Subcutaneous adipose tissue (tissue), 4 donors: ENCODE results near the gene SUV39H1. TPM values are rescaled to one million over a fixed set of nuclear protein-coding genes. Genes with fewer than 3 reads are reported as not detected.

ENCODE experiments used
- CTCF ChIP-seq: fragments of 450-650 bp; IDR thresholded peaks from one replicate; pipeline ENCODE4 v1.5.1; 2016; ENCODE audit warnings: low read depth, mild to moderate bottlenecking, control low read depth, antibody characterized with exemption, moderate library complexity
- total RNA-seq, 4 donors: library from RNA; depleted of rRNA; stranded (reverse); fragments of >200 nt; gene quantifications; one replicate each; pipeline ENCODE4 v1.1.0, GENCODE V29; 2016

Gene SUV39H1
- total RNA-seq, 4 donors from 2014 or later = 2.7 to 15.4 (median 6.0) TPM

DNA sequence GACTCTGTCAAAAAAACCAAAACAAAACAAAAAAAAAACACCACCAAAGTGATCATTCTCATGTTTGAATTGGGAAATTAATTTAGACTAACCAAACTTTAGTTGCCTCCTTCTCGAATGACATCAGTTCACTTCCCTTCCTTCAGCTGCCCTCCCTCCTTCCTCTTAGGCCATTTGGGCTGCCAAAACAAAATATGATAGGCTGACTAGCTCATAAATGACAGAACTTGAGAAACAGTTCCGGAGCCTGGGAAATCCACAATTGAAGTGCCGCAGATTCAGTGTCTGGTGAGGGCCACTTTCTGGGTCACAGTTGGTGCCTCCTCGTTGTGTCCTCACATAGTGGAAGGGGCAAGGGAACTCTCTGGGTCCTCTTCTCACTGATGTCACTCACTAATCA is 29.0 kb upstream of the SUV39H1 start:
- TF ChIP-seq CTCF = no peak

GRCh38 chrX:48676106-48676892 is 20.2 kb upstream of the SUV39H1 start:
- TF ChIP-seq CTCF = no peak

DNA sequence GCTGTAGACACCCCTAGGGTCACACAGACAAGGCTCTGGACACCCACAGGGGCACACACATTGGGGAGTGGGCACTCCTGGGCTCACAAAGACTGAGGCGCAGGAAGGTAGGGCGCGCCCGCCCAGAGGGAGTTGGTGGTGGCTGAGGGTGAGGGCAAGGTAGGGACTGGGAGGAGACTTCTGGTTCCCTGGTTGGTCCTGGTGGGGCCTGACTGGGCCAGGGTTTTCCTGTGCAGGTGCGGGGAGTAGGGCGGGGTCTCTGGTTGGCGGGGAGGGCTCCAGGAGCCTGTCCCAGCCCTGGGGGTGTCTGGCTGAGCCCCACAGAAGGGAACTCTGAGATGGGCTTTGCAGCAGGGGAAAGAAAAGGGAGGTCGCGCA is 19.7 kb upstream of the SUV39H1 start:
- no peak for TF ChIP-seq CTCF

GRCh38 chrX:48677516-48677915 is 19.0 kb upstream of the SUV39H1 start:
- TF ChIP-seq CTCF = no peak

- TF ChIP-seq CTCF = no peak
Measured at GRCh38 chrX:48681539-48682183, 14.9 kb upstream of the SUV39H1 start.

- TF ChIP-seq CTCF = no peak
Measured at GRCh38 chrX:48683411-48683982, 13.0 kb upstream of the SUV39H1 start, which contains the start of gene WAS. Gene WAS (plus strand): TSS chrX:48683799. CDS start chrX:48683854, 55 bp downstream.

DNA sequence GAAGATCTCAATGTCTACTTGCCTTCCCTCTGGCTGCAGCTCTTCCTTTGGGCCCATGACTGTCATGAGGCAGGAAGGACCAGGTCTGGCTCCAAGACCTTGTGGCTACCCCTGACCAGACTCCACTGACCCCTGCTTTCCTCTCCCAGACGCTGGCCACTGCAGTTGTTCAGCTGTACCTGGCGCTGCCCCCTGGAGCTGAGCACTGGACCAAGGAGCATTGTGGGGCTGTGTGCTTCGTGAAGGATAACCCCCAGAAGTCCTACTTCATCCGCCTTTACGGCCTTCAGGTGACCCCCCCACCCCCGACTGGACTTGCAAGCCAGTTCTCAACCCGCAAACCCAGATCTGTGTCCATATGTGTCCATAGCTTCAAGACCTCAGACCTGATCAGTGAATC is 12.4 kb upstream of the SUV39H1 start:
- no peak for TF ChIP-seq CTCF
